Endothelial cell of umbilical vein (primary cell): ENCODE data around the gene ALK. TPM values are rescaled to one million over a fixed set of nuclear protein-coding genes. Genes with fewer than 3 reads are reported as not detected.

ENCODE experiments used
- BruUV-seq: library from RNA; stranded (reverse); fragments of 400-500 nt; replicated peaks from 2 replicates; lab custom pipeline; 2021; lab: Mats Ljungman, UMichigan
- CTCF ChIA-PET: fragments of 300-600, 350-600 bp; sonication (Branson Sonifier 250); formaldehyde crosslinking; loops from one replicate; lab custom pipeline; 2021; ENCODE audit warnings: antibody characterized with exemption, inconsistent platforms; lab: Charles Lee
- POLR2A ChIA-PET: fragments of 300-600, 350-600 bp; sonication (Branson Sonifier 250); formaldehyde crosslinking; loops from one replicate; lab custom pipeline; 2021; ENCODE audit warnings: antibody characterized with exemption, inconsistent platforms; lab: Charles Lee
- DNase-seq: peaks from one replicate; pipeline ENCODE4 v3.0.0-alpha.2; 2011; ENCODE audit warnings: low read depth, low spot score
- FAIRE-seq: peaks from 2 replicates; lab custom pipeline; 2011; peaks lifted over from hg19 to GRCh38; lab: Jason Lieb, UNC
- H2AFZ ChIP-seq: 2 replicates; pipeline ENCODE4 v1.6.0; 2012; ENCODE audit warnings: low read depth, low read length, control low read depth, inconsistent platforms
- H3K27ac ChIP-seq: 2 replicates; pipeline ENCODE4 v1.5.1; 2011; ENCODE audit warnings: low read depth, mild to moderate bottlenecking, control low read depth, low read length, moderate library complexity; ENCODE audit not compliant: insufficient read depth
- H3K27me3 ChIP-seq, 2 experiments: 2 replicates each; pipeline versions ENCODE4 v1.6.0 to v1.6.1; 2011; ENCODE audit warnings: low read length in 2 of 2, mixed read lengths in 1 of 2; ENCODE audit not compliant: control insufficient read depth in 2 of 2, insufficient read depth in 2 of 2
- H3K36me3 ChIP-seq, 2 experiments: 2 replicates in 1 of 2; 3 replicates in 1 of 2; pipeline ENCODE4 v1.5.1; 2011; ENCODE audit warnings: low read length in 2 of 2, mild to moderate bottlenecking in 1 of 2, moderate library complexity in 1 of 2; ENCODE audit not compliant: control insufficient read depth in 2 of 2, insufficient read depth in 2 of 2; ENCODE audit errors: extremely low read depth in 1 of 2
- H3K4me1 ChIP-seq: 3 replicates; pipeline ENCODE4 v1.5.1; 2011; ENCODE audit warnings: mild to moderate bottlenecking, low read length; ENCODE audit not compliant: control insufficient read depth, insufficient read depth; ENCODE audit errors: extremely low read depth
- H3K4me2 ChIP-seq: 2 replicates; pipeline ENCODE4 v1.6.1; 2011; ENCODE audit warnings: low read length, control low read depth, mixed read lengths; ENCODE audit not compliant: insufficient read depth
- H3K4me3 ChIP-seq, 3 experiments: fragments of 200-600 bp in 1 of 3; sonication (generic), shearing (Covaris generic) in 1 of 3; replicated peaks in 1 of 3; 2 replicates each; pipeline ENCODE4 v1.5.1; 2011 to 2016; ENCODE audit warnings: control low read depth in 3 of 3, low read length in 3 of 3, mild to moderate bottlenecking in 2 of 3, inconsistent platforms in 1 of 3, low read depth in 1 of 3, moderate library complexity in 1 of 3; ENCODE audit not compliant: insufficient read depth in 1 of 3
- H3K79me2 ChIP-seq: 2 replicates; pipeline ENCODE4 v1.6.0; 2012; ENCODE audit warnings: low read length, inconsistent platforms; ENCODE audit not compliant: control insufficient read depth, insufficient read depth
- H3K9ac ChIP-seq: replicated peaks from 2 replicates; pipeline ENCODE3; 2011; ENCODE audit warnings: low read length, control low read depth; ENCODE audit not compliant: insufficient read depth; ENCODE audit errors: extremely low read depth
- H3K9me1 ChIP-seq: replicated peaks from 3 replicates; pipeline ENCODE4 v1.6.0; 2011; ENCODE audit warnings: mild to moderate bottlenecking, low read length; ENCODE audit not compliant: control insufficient read depth, insufficient read depth; ENCODE audit errors: extremely low read depth
- H3K9me3 ChIP-seq: replicated peaks from 2 replicates; pipeline ENCODE4 v1.5.1; 2012; ENCODE audit warnings: low read length, inconsistent platforms; ENCODE audit not compliant: control insufficient read depth, insufficient read depth
- H4K20me1 ChIP-seq: replicated peaks from 2 replicates; pipeline ENCODE3; 2011; ENCODE audit warnings: mild to moderate bottlenecking, low read length; ENCODE audit not compliant: control insufficient read depth, insufficient read depth; ENCODE audit errors: extremely low read depth
- EZH2 ChIP-seq: IDR thresholded peaks from 2 replicates; pipeline ENCODE4 v1.6.1; 2012; ENCODE audit warnings: borderline replicate concordance, low read depth, mild to moderate bottlenecking, moderate library complexity, low read length, inconsistent platforms; ENCODE audit not compliant: severe bottlenecking
- FOS ChIP-seq: IDR thresholded peaks from 2 replicates; pipeline ENCODE4 v1.6.1; 2011; ENCODE audit warnings: mild to moderate bottlenecking, low read length, moderate library complexity, borderline replicate concordance; ENCODE audit not compliant: insufficient read depth
- GATA2 ChIP-seq: IDR thresholded peaks from 2 replicates; pipeline ENCODE4 v1.7.0; 2011; ENCODE audit warnings: low read depth, mild to moderate bottlenecking, moderate library complexity, mixed read lengths, low read length; ENCODE audit not compliant: insufficient read length, insufficient read depth
- JUN ChIP-seq: IDR thresholded peaks from 2 replicates; pipeline ENCODE4 v1.6.1; 2011; ENCODE audit warnings: borderline replicate concordance, low read depth; ENCODE audit not compliant: insufficient read length, insufficient read depth
- MYC ChIP-seq: IDR thresholded peaks from one replicate; pipeline ENCODE4 v1.6.1; 2011; ENCODE audit warnings: mild to moderate bottlenecking, low read depth, low read length
- POLR2A ChIP-seq: IDR thresholded peaks from 2 replicates; pipeline ENCODE4 v1.6.1; 2012; ENCODE audit warnings: low read depth, mild to moderate bottlenecking, control low read depth, low read length
- POLR2AphosphoS5 ChIP-seq: IDR thresholded peaks from 2 replicates; pipeline ENCODE4 v1.6.1; 2012; ENCODE audit warnings: low read depth, mild to moderate bottlenecking, control low read depth, low read length, moderate library complexity; ENCODE audit not compliant: insufficient read depth
- dilution Hi-C: fragments of 300-500 bp; cut with MboI; formaldehyde crosslinking; loops from one replicate; pipeline ENCODE4 v1.15.0; 2019; ENCODE audit warnings: low sequenced_read_pairs; ENCODE audit not compliant: extremely low pct_ligation_motif_present
- intact Hi-C: fragments of 100-400 bp; cut with micrococcal nuclease; formaldehyde crosslinking; loops from one replicate; pipeline ENCODE4 v1.10.0; 2022
- polyA plus RNA-seq, 4 experiments: library from polyadenylated mRNA; depleted of rRNA in 3 of 4; stranded (reverse) in 3 of 4; unstranded in 1 of 4; fragments of >200 nt; gene quantifications; 2 replicates each; pipeline versions ENCODE4 v1.2.1 to v1.2.3, GENCODE V29; 2011 to 2012; ENCODE audit warnings: missing spikeins in 1 of 4
- total RNA-seq: library from RNA; stranded (reverse); gene quantifications from 2 replicates; pipeline ENCODE4 v1.2.3, GENCODE V29; 2021
- TF ChIP-seq, protein P1 (sequence below): IDR thresholded peaks from 2 replicates; pipeline ENCODE4 v1.6.1; 2011; ENCODE audit not compliant: insufficient read depth, insufficient read length
- TF ChIP-seq, protein P2 (sequence below), 2 donors: IDR thresholded peaks; 1 replicate in 1 of 2; 2 replicates in 1 of 2; pipeline ENCODE4 v1.5.1; 2011; ENCODE audit warnings: low read length in 2 of 2, mild to moderate bottlenecking in 2 of 2, moderate library complexity in 2 of 2, control low read depth in 1 of 2, inconsistent platforms in 1 of 2, low read depth in 1 of 2; ENCODE audit not compliant: insufficient read depth in 1 of 2; ENCODE audit errors: extremely low read depth in 1 of 2

The ALK gene
- total and polyA plus RNA-seq, 2 donors (not counting 3 experiments of a cell fraction or from before 2014, with no cell fraction given): not detected

DNA sequence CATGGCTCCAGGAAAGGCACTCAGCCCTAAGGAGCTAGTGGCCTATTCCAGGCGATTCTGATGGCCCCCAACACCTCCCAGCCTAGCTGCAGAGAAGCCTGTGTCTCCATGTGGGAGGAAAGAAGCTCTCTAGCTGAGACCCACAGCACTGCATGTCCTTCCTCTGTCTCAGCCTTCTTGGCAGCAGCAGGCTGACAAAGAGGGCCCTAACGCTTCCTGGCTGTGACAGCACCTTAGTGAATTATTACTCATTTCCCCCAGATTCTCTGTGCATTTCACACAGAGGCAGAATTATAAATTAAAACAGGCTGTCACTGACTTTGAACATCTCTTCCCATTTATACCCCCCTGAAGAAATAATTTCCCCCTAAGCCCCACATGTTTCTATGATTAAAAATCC, 599.4 kb downstream of the ALK start:
- Histone ChIP-seq H2AFZ (no peak overlapping the region), H3K79me2 (no peaks in the 10 kb centered on the region), H3K27ac (no peak overlapping the region), H4K20me1 (no peaks in the 10 kb centered on the region), H3K4me3 (no peak overlapping the region), H3K9ac (no peak overlapping the region), H3K4me2 (no peak overlapping the region), H3K36me3 (no peaks in the 10 kb centered on the region), H3K4me1 (peaks cover 3% of the 10 kb centered on the region), H3K9me1 (no peaks in the 10 kb centered on the region), H3K9me3 (no peaks in the 10 kb centered on the region), H3K27me3 (no peaks in the 10 kb centered on the region)
- no peak for DNase-seq
- POLR2A ChIA-PET: no interaction called here
- intact Hi-C loops: no loop called here
- dilution Hi-C loops: no loop called here
- CTCF ChIA-PET: interaction anchor here (1.1 kb wide), 1 partner anchor 13 kb away, joined by 4 read pairs; no protein-coding TSS in a partner anchor
- FAIRE-seq: no peak
- BruUV-seq: no TSS peak
- TF ChIP-seq EZH2 (no peak), MYC (no peak), GATA2 (no peak), JUN (no peak), FOS (peak; percentile 16)

DNA sequence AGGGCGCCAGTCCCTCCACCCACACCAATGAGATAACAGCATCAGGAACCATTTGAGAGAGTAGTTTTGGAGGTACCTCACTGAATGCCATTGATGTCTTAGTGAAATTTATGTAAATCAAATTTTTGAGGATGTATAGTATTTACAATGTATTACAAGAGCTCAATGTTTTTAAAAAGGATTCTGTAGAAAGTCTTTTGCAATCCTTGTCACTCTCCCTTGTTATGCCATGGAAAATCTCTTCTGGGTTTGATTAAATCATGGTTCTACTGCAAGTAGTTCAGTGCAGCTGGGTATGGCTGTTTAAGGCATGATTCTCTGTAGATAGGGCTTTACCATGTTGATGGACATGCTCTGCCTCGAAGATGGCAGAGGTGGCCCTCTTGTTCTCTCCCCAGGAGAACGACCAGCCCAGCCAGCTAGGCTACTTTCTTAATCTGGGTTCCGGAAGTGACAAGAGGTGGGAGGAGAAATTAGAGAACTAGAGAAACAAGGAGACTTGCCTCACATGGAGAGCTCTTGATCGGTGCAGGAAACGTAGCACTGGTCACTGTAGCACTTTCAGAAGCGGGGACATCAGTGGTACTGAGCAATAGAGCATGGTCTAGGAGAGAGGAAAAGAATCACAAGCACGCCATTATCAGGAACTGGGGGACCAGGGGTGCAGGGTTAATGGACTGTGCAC, 603.4 kb downstream of the ALK start:
- H3K27ac ChIP-seq: no peak overlapping the region
- no peaks in the 10 kb centered on the region for H3K9me3 ChIP-seq
- DNase-seq (no peak), FAIRE-seq (no peak)
- H3K9ac ChIP-seq: no peak overlapping the region
- H3K4me1 ChIP-seq: peaks cover 3% of the 10 kb centered on the region
- no peak overlapping the region for H2AFZ ChIP-seq
- H3K4me2 ChIP-seq: no peak overlapping the region
- intact Hi-C loops: no loop called here
- BruUV-seq: no TSS peak
- no peaks in the 10 kb centered on the region for H3K9me1 ChIP-seq
- TF ChIP-seq, protein P1, sequence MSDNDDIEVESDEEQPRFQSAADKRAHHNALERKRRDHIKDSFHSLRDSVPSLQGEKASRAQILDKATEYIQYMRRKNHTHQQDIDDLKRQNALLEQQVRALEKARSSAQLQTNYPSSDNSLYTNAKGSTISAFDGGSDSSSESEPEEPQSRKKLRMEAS: no peak
- TF ChIP-seq FOS (no peak), EZH2 (no peak), POLR2AphosphoS5 (no peak), POLR2A (no peak), JUN (no peak), GATA2 (no peak), MYC (no peak)
- TF ChIP-seq, protein P2, sequence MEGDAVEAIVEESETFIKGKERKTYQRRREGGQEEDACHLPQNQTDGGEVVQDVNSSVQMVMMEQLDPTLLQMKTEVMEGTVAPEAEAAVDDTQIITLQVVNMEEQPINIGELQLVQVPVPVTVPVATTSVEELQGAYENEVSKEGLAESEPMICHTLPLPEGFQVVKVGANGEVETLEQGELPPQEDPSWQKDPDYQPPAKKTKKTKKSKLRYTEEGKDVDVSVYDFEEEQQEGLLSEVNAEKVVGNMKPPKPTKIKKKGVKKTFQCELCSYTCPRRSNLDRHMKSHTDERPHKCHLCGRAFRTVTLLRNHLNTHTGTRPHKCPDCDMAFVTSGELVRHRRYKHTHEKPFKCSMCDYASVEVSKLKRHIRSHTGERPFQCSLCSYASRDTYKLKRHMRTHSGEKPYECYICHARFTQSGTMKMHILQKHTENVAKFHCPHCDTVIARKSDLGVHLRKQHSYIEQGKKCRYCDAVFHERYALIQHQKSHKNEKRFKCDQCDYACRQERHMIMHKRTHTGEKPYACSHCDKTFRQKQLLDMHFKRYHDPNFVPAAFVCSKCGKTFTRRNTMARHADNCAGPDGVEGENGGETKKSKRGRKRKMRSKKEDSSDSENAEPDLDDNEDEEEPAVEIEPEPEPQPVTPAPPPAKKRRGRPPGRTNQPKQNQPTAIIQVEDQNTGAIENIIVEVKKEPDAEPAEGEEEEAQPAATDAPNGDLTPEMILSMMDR (IDR thresholded peaks at IDR 0.05; ENCODE audit: extremely low read depth in 1 of 2, insufficient read depth in 1 of 2, low read depth in 1 of 2, low read length in 2 of 2): no peak
- dilution Hi-C loops: no loop called here
- ChIA-PET CTCF (interaction anchor here (2.6 kb wide), 1 partner anchor 9 kb away, joined by 9 read pairs; no protein-coding TSS in a partner anchor), POLR2A (interaction anchor here (0.6 kb wide), 1 partner anchor 41 kb away, joined by 3 read pairs; no protein-coding TSS in a partner anchor)
- H3K36me3 ChIP-seq: no peaks in the 10 kb centered on the region
- peaks cover 0 to 1% of the 10 kb centered on the region in 2 experiments for H3K27me3 ChIP-seq
- H3K4me3 ChIP-seq: no peak overlapping the region
- no peaks in the 10 kb centered on the region for H4K20me1 ChIP-seq
- H3K79me2 ChIP-seq: no peaks in the 10 kb centered on the region
